ENCODE results near the gene SP2. TPM values are rescaled to one million over a fixed set of nuclear protein-coding genes. Genes with fewer than 3 reads are reported as not detected.

The SP2 gene
- total RNA-seq, 4 donors from 2014 or later = 7.1 to 14.1 (median 12.3) TPM

- Histone ChIP-seq H3K27ac (peak overlapping the region; percentile 98 to 100 (median 99)), H3K4me3 (replicated peaks in 1 of 3) (no peak overlapping the region), H3K36me3 (no peaks in the 10 kb centered on the region), H3K4me1 (peaks cover 24 to 59% of the 10 kb centered on the region in 2 donors), H3K9me3 (no peaks in the 10 kb centered on the region), H3K27me3 (no peaks in the 10 kb centered on the region)
- no peak for TF ChIP-seq CTCF (IDR thresholded peaks at IDR 0.05)
- TF ChIP-seq POLR2A (IDR thresholded peaks at IDR 0.05) = no peak
- DNase-seq = no peak
- intact Hi-C loops (cut with DNase I) = loop anchor here (5.0 to 10.0 kb wide), 2 partner anchors 45 to 203 kb away; partner anchors contain the start of genes PNPO and TBKBP1
- WGBS, 2 donors = 81 to 84% methylated on average over 5 of the region's 5 CpGs
Observed at GRCh38 chr17:47897561-47897960, 1.5 kb downstream of the SP2 start.

- intact Hi-C loops (cut with DNase I) = loop anchor here (5.0 to 10.0 kb wide), 2 partner anchors 44 to 203 kb away; partner anchors contain the start of genes PNPO and TBKBP1
- DNase-seq = no peak
- peak overlapping the region in 1 of 3 donors; percentile 99 for H3K27ac ChIP-seq
- no peaks in the 10 kb centered on the region for H3K36me3 ChIP-seq
- no peaks in the 10 kb centered on the region for H3K9me3 ChIP-seq
- TF ChIP-seq POLR2A (IDR thresholded peaks at IDR 0.05) = no peak
- no peak for TF ChIP-seq CTCF (IDR thresholded peaks at IDR 0.05)
- H3K4me1 ChIP-seq = peaks cover 24 to 53% of the 10 kb centered on the region in 2 donors
- H3K4me3 ChIP-seq (replicated peaks in 1 of 3) = no peak overlapping the region
- H3K27me3 ChIP-seq = no peaks in the 10 kb centered on the region
Observed at GRCh38 chr17:47898241-47898640, 2.2 kb downstream of the SP2 start.

- DNase-seq = no peak
- TF ChIP-seq POLR2A (IDR thresholded peaks at IDR 0.05) = no peak
- Histone ChIP-seq H3K4me1 (peaks cover 25 to 53% of the 10 kb centered on the region in 2 donors), H3K4me3 (replicated peaks in 1 of 3) (no peak overlapping the region), H3K27ac (peak overlapping the region; percentile 1 to 74 (median 72)), H3K9me3 (no peaks in the 10 kb centered on the region), H3K36me3 (no peaks in the 10 kb centered on the region), H3K27me3 (no peaks in the 10 kb centered on the region)
- 66 to 80% methylated on average over 2 to 5 of the region's 5 CpGs for WGBS, 2 donors
- intact Hi-C loops (cut with DNase I) = loop anchor here (5.0 to 10.0 kb wide), 2 partner anchors 43 to 205 kb away; partner anchors contain the start of genes PNPO and TBKBP1
Observed at GRCh38 chr17:47899643-47900042, 3.6 kb downstream of the SP2 start.

- WGBS, 2 donors = 80 to 83% methylated on average over 7 of the region's 7 CpGs
- Histone ChIP-seq H3K36me3 (no peaks in the 10 kb centered on the region), H3K4me3 (replicated peaks in 1 of 3) (no peak overlapping the region), H3K27ac (peak overlapping the region in 2 of 3 donors; percentile 72 to 74), H3K27me3 (no peaks in the 10 kb centered on the region), H3K9me3 (no peaks in the 10 kb centered on the region), H3K4me1 (peaks cover 42 to 71% of the 10 kb centered on the region in 2 donors)
- DNase-seq = no peak
- TF ChIP-seq CTCF (IDR thresholded peaks at IDR 0.05) = no peak
- no peak for TF ChIP-seq POLR2A (IDR thresholded peaks at IDR 0.05)
- intact Hi-C loops (cut with DNase I) = no loop called here
Observed at GRCh38 chr17:47901423-47901822, 5.4 kb downstream of the SP2 start.

GRCh38 chr17:47902039-47902744 lies 6.2 kb downstream of the SP2 start:
- peaks cover 48 to 75% of the 10 kb centered on the region in 2 donors for H3K4me1 ChIP-seq
- no peak overlapping the region for H3K4me3 ChIP-seq (replicated peaks in 1 of 3)
- H3K27ac ChIP-seq = peak overlapping the region in 1 of 3 donors; percentile 72
- no peak for TF ChIP-seq POLR2A (IDR thresholded peaks at IDR 0.05)
- no peak for TF ChIP-seq CTCF (IDR thresholded peaks at IDR 0.05)
- no peaks in the 10 kb centered on the region for H3K27me3 ChIP-seq
- H3K9me3 ChIP-seq = no peaks in the 10 kb centered on the region
- no peak for DNase-seq
- intact Hi-C loops (cut with DNase I) = no loop called here
- no peaks in the 10 kb centered on the region for H3K36me3 ChIP-seq
- WGBS, 2 donors = 82 to 89% methylated on average over 4 of the region's 4 CpGs

Data from thyroid gland (tissue), 4 donors.